Stomach (tissue), 4 donors: ENCODE results near the gene ITPKB.

Source experiments
- CTCF ChIP-seq, 7 experiments: fragments of 450-650 bp in 4 of 7; fragments of 200-600 bp in 3 of 7; sonication (generic) in 3 of 7; IDR thresholded peaks; one replicate each; pipeline ENCODE4 v1.5.1; 2016 to 2019; ENCODE audit warnings: antibody characterized with exemption in 7 of 7, control low read depth in 2 of 7, mild to moderate bottlenecking in 1 of 7
- EP300 ChIP-seq: sonication (generic); formaldehyde crosslinking; IDR thresholded peaks from one replicate; pipeline ENCODE4 v1.6.1; 2017; ENCODE audit warnings: antibody characterized with exemption
- POLR2A ChIP-seq, 4 donors: fragments of 450-650 bp; IDR thresholded peaks; one replicate each; pipeline ENCODE4 v1.6.1; 2016; ENCODE audit warnings: antibody characterized with exemption in 4 of 4, control low read depth in 2 of 4, mild to moderate bottlenecking in 1 of 4, moderate library complexity in 1 of 4
- POLR2AphosphoS5 ChIP-seq, 3 donors: sonication (generic); formaldehyde crosslinking; IDR thresholded peaks; one replicate each; pipeline ENCODE4 v1.6.1; 2016; ENCODE audit warnings: antibody characterized with exemption in 3 of 3

GRCh38 chr1:226601456-226601855 lies 137.6 kb downstream of the ITPKB start:
- TF ChIP-seq CTCF (IDR thresholded peaks at IDR 0.05), result no peak
- no peak for TF ChIP-seq POLR2A (IDR thresholded peaks at IDR 0.05)
- TF ChIP-seq EP300, result no peak
- no peak for TF ChIP-seq POLR2AphosphoS5 (IDR thresholded peaks at IDR 0.05)
